Tibial nerve (tissue), 4 donors: ENCODE data around the gene GRID1. TPM values are rescaled to one million over a fixed set of nuclear protein-coding genes. Genes with fewer than 3 reads are reported as not detected.

Experiments used
- DNase-seq, 2 donors: peaks; one replicate each; pipeline ENCODE4 v3.0.0-alpha.2; 2019; ENCODE audit warnings: low spot score in 2 of 2
- H3K27ac ChIP-seq, 4 donors: fragments of 200-600 bp; sonication (generic) in 3 of 4; one replicate each; pipeline ENCODE4 v1.5.1; 2017 to 2019; ENCODE audit warnings: mild to moderate bottlenecking in 1 of 4
- H3K27me3 ChIP-seq, 2 donors: fragments of 200-600 bp; sonication (generic) in 1 of 2; one replicate each; pipeline versions ENCODE4 v1.5.1 to v1.6.0; 2017 to 2019
- H3K36me3 ChIP-seq, 3 donors: fragments of 200-600 bp; sonication (generic); one replicate each; pipeline ENCODE4 v1.5.1; 2018 to 2019
- H3K4me1 ChIP-seq, 4 donors: fragments of 200-600 bp; sonication (generic) in 3 of 4; one replicate each; pipeline ENCODE4 v1.5.1; 2017 to 2019
- H3K4me3 ChIP-seq, 4 donors: fragments of 200-600 bp; sonication (generic) in 3 of 4; one replicate each; pipeline ENCODE4 v1.5.1; 2017 to 2019; ENCODE audit warnings: mild to moderate bottlenecking in 1 of 4, moderate library complexity in 1 of 4
- H3K9me3 ChIP-seq, 4 donors: fragments of 200-600 bp; sonication (generic) in 3 of 4; one replicate each; pipeline ENCODE4 v1.5.1; 2017 to 2019
- CTCF ChIP-seq, 5 experiments: fragments of 200-600 bp in 3 of 5; fragments of 450-650 bp in 2 of 5; sonication (generic) in 3 of 5; IDR thresholded peaks; one replicate each; pipeline ENCODE4 v1.5.1; 2016 to 2019; ENCODE audit warnings: antibody characterized with exemption in 5 of 5, mild to moderate bottlenecking in 3 of 5, moderate library complexity in 2 of 5
- EP300 ChIP-seq, 2 donors: sonication (generic); formaldehyde crosslinking; IDR thresholded peaks; one replicate each; pipeline ENCODE4 v1.6.1; 2017; ENCODE audit warnings: antibody characterized with exemption in 2 of 2, mild to moderate bottlenecking in 1 of 2
- POLR2A ChIP-seq, 2 donors: fragments of 450-650 bp; IDR thresholded peaks; one replicate each; pipeline ENCODE4 v1.6.1; 2017; ENCODE audit warnings: antibody characterized with exemption in 2 of 2, mild to moderate bottlenecking in 2 of 2, moderate library complexity in 2 of 2
- WGBS, 2 donors: methylation state at CpG; one replicate each; pipeline ENCODE4 v1.1.5; 2018; 5-methylcytosine and 5-hydroxymethylcytosine counted together
- total RNA-seq, 4 donors: library from RNA; depleted of rRNA; stranded (reverse); fragments of >200 nt; gene quantifications; one replicate each; pipeline ENCODE4 v1.1.0, GENCODE V29; 2016

GRID1 gene
- total RNA-seq, 4 donors from 2014 or later = 7.7 to 16.3 (median 10.5) TPM

GRCh38 chr10:86319676-86320075, 46.9 kb downstream of the GRID1 start:
- DNase-seq = no peak

GRCh38 chr10:86317949-86318725, 48.5 kb downstream of the GRID1 start:
- WGBS, 2 donors = 80 to 90% methylated on average over 4 of the region's 4 CpGs
- TF ChIP-seq EP300 (IDR thresholded peaks at IDR 0.05) = no peak
- no peak for TF ChIP-seq CTCF (IDR thresholded peaks at IDR 0.05)
- TF ChIP-seq POLR2A (IDR thresholded peaks at IDR 0.05) = no peak
- H3K4me3 ChIP-seq = no peak overlapping the region
- no peaks in the 10 kb centered on the region for H3K9me3 ChIP-seq
- DNase-seq = no peak
- no peaks in the 10 kb centered on the region for H3K36me3 ChIP-seq
- H3K27ac ChIP-seq = no peak overlapping the region
- peaks cover 0 to 2% (median 0%) of the 10 kb centered on the region in 4 donors for H3K4me1 ChIP-seq
- no peaks in the 10 kb centered on the region for H3K27me3 ChIP-seq

More at GRCh38 chr10:86319676-86320075, 46.9 kb downstream of the GRID1 start:
- Histone ChIP-seq H3K4me1 (peaks cover 0 to 2% (median 0%) of the 10 kb centered on the region in 4 donors), H3K36me3 (no peaks in the 10 kb centered on the region), H3K27ac (no peak overlapping the region), H3K9me3 (no peaks in the 10 kb centered on the region), H3K27me3 (no peaks in the 10 kb centered on the region), H3K4me3 (no peak overlapping the region)
- TF ChIP-seq EP300 (IDR thresholded peaks at IDR 0.05) (no peak), CTCF (IDR thresholded peaks at IDR 0.05) (no peak), POLR2A (IDR thresholded peaks at IDR 0.05) (no peak)
- 42 to 60% methylated on average over 3 to 4 of the region's 4 CpGs for WGBS, 2 donors

- TF ChIP-seq EP300 (IDR thresholded peaks at IDR 0.05) (no peak), POLR2A (IDR thresholded peaks at IDR 0.05) (no peak), CTCF (IDR thresholded peaks at IDR 0.05) (no peak)
- Histone ChIP-seq H3K4me3 (no peak overlapping the region), H3K4me1 (peaks cover 0 to 2% (median 0%) of the 10 kb centered on the region in 4 donors), H3K9me3 (no peaks in the 10 kb centered on the region), H3K36me3 (no peaks in the 10 kb centered on the region), H3K27me3 (no peaks in the 10 kb centered on the region), H3K27ac (no peak overlapping the region)
- 72 to 76% methylated on average over 5 of the region's 5 CpGs for WGBS, 2 donors
- no peak for DNase-seq
Observed at GRCh38 chr10:86316990-86317389, 49.6 kb downstream of the GRID1 start.

- Histone ChIP-seq H3K4me3 (no peak overlapping the region), H3K27me3 (no peaks in the 10 kb centered on the region), H3K27ac (no peak overlapping the region), H3K36me3 (no peaks in the 10 kb centered on the region), H3K9me3 (no peaks in the 10 kb centered on the region), H3K4me1 (peaks cover 0 to 2% (median 0%) of the 10 kb centered on the region in 4 donors)
- DNase-seq = no peak
- 60 to 71% methylated on average over 4 of the region's 4 CpGs for WGBS, 2 donors
- TF ChIP-seq EP300 (IDR thresholded peaks at IDR 0.05) (no peak), CTCF (IDR thresholded peaks at IDR 0.05) (no peak), POLR2A (IDR thresholded peaks at IDR 0.05) (no peak)
Observed at GRCh38 chr10:86316274-86316835, 50.2 kb downstream of the GRID1 start.

GRCh38 chr10:86315549-86315942, 51.0 kb downstream of the GRID1 start:
- Histone ChIP-seq H3K9me3 (no peaks in the 10 kb centered on the region), H3K27ac (no peak overlapping the region), H3K4me1 (peaks cover 0 to 2% (median 0%) of the 10 kb centered on the region in 4 donors), H3K36me3 (no peaks in the 10 kb centered on the region), H3K4me3 (no peak overlapping the region), H3K27me3 (no peaks in the 10 kb centered on the region)
- TF ChIP-seq EP300 (IDR thresholded peaks at IDR 0.05) = no peak
- TF ChIP-seq CTCF (IDR thresholded peaks at IDR 0.05) = no peak
- TF ChIP-seq POLR2A (IDR thresholded peaks at IDR 0.05) = no peak
- DNase-seq = no peak
